Ovary (tissue), 9 donors: ENCODE measurements around the gene TLR9. TPM values are rescaled to one million over a fixed set of nuclear protein-coding genes. Genes with fewer than 3 reads are reported as not detected.

Experiments
- DNase-seq, 5 donors: peaks; one replicate each; pipeline ENCODE4 v3.0.0-alpha.2; 2019 to 2020
- H3K27ac ChIP-seq, 2 donors: fragments of 200-600 bp; one replicate each; pipeline versions ENCODE4 v1.5.1 to v1.8.0; 2019 to 2022
- H3K27me3 ChIP-seq: fragments of 200-600 bp; one replicate; pipeline ENCODE4 v1.8.0; 2022
- H3K36me3 ChIP-seq: fragments of 200-600 bp; sonication (generic); one replicate; pipeline ENCODE4 v1.5.1; 2019
- H3K4me1 ChIP-seq: one replicate; pipeline ENCODE4 v1.8.1; 2013; ENCODE audit warnings: mild to moderate bottlenecking, moderate library complexity; ENCODE audit not compliant: insufficient read depth
- H3K4me3 ChIP-seq: fragments of 200-600 bp; sonication (generic); one replicate; pipeline ENCODE4 v1.5.1; 2017
- H3K9me3 ChIP-seq, 2 donors: fragments of 200-600 bp in 1 of 2; sonication (generic) in 1 of 2; one replicate each; pipeline versions ENCODE4 v1.5.1 to v1.8.1; 2013 to 2019; ENCODE audit warnings: mild to moderate bottlenecking in 1 of 2, moderate library complexity in 1 of 2
- CTCF ChIP-seq, 3 donors: fragments of 450-650 bp in 2 of 3; fragments of 200-600 bp in 1 of 3; IDR thresholded peaks; one replicate each; pipeline versions ENCODE4 v1.5.1 to v1.8.0; 2016 to 2022; ENCODE audit warnings: antibody characterized with exemption in 3 of 3, mild to moderate bottlenecking in 1 of 3
- EP300 ChIP-seq: sonication (generic); formaldehyde crosslinking; IDR thresholded peaks from one replicate; pipeline ENCODE4 v1.6.1; 2017; ENCODE audit warnings: antibody characterized with exemption
- POLR2A ChIP-seq: fragments of 450-650 bp; IDR thresholded peaks from one replicate; pipeline ENCODE4 v1.6.1; 2017; ENCODE audit warnings: antibody characterized with exemption, mild to moderate bottlenecking, moderate library complexity
- WGBS, 3 donors: extraction: QIAGEN DNeasy Blood & Tissue Kit in 1 of 3; methylation state at CpG; one replicate each; pipeline versions ENCODE4 v1.1.5 to v1.1.7; 2013 to 2017; 5-methylcytosine and 5-hydroxymethylcytosine counted together
- intact Hi-C, 4 donors: fragments of 100-400 bp; cut with DNase I; formaldehyde crosslinking; loops; one replicate each; pipeline versions ENCODE4 v1.11.0 to v1.15.1; 2022 to 2023
- polyA plus RNA-seq, 2 donors: library from polyadenylated mRNA; stranded (reverse); fragments of 200-250 nt in 1 of 2; fragments of 350-450 nt in 1 of 2; fragmentation: Illumina TruSeq in 1 of 2; extraction: RNeasy Lipid Tissue Mini Kit (QIAGEN cat#74804) in 1 of 2; gene quantifications; one replicate each; pipeline ENCODE4 v1.2.3, GENCODE V29; 2013 to 2014
- total RNA-seq, 7 donors: library from RNA; depleted of rRNA in 2 of 7; stranded (reverse); fragments of >200 nt in 2 of 7; fragmentation: NEBNext Ultra II Directional in 3 of 7; extraction: Animal tissue kit (Norgen Biotek cat#: 25700) in 3 of 7; gene quantifications; one replicate each; pipeline versions ENCODE4 v1.1.0 to v1.2.4, GENCODE V29; 2016 to 2023
- donor health status: DM: no; HTN: no; CAD: no; lungs with moderate emphysema.
- donor health status: DM: no; HTN: no; CAD: no.
- donor health status: Bipolar disorder and iron deficiency.
- donor health status: DM: yes; HTN: yes; CAD: no.
- donor health status: DM: no; HTN: no; CAD: no.
- donor health status: DM: yes; HTN: yes; CAD: no.

Gene TLR9
- total and polyA plus RNA-seq, 9 donors, result 0.15 to 1.5 (median 0.58) TPM; not detected in 2

- WGBS, 3 donors, result 70 to 77% (median 74%) methylated on average over 30 to 34 of the region's 34 CpGs
- Histone ChIP-seq H3K36me3 (peaks cover 2% of the 10 kb centered on the region), H3K4me3 (no peak overlapping the region), H3K27ac (no peak overlapping the region), H3K4me1 (peaks cover 8% of the 10 kb centered on the region), H3K9me3 (no peaks in the 10 kb centered on the region), H3K27me3 (no peaks in the 10 kb centered on the region)
- intact Hi-C loops, result no loop called here
- DNase-seq, result peak; percentile 45 to 79 (median 69)
- TF ChIP-seq CTCF (IDR thresholded peaks at IDR 0.05) (peak; percentile 8 to 57 (median 44)), EP300 (no peak)
These were observed 6.2 kb upstream of the TLR9 start for GRCh38 chr3:52231502-52232278.

- Histone ChIP-seq H3K4me1 (peaks cover 3% of the 10 kb centered on the region), H3K27me3 (no peaks in the 10 kb centered on the region), H3K36me3 (peaks cover 2% of the 10 kb centered on the region), H3K27ac (no peak overlapping the region), H3K9me3 (no peaks in the 10 kb centered on the region), H3K4me3 (no peak overlapping the region)
- intact Hi-C loops, result no loop called here
- TF ChIP-seq POLR2A (no peak), CTCF (IDR thresholded peaks at IDR 0.05) (no peak), EP300 (no peak)
- WGBS, 3 donors, result 79 to 85% (median 81%) methylated on average over 16 of the region's 16 CpGs
- peak in 2 of 5 donors; percentile 20 to 30 for DNase-seq
These were observed 5.5 kb upstream of the TLR9 start for GRCh38 chr3:52230889-52231499.

DNA sequence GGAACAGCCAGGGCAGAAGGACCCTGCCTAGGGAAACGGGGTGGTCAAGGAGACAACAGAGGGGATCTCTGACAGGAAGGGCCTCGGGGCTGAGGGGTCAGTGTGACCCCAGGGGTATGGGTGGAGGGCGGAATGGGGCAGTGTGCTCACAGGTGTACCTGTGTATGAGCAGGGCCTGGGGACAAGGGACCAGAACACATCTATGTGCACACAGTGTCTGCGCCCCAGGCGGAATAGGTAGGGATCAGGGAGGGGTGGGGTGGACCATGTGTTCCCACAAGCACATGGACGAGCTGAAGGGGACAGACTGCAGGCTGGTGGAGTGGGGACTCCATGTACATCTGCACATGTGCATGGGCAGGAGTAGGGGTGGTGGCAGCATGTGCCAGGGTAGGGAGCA is 5.0 kb upstream of the TLR9 start:
- intact Hi-C loops, result no loop called here
- H3K4me3 ChIP-seq, result no peak overlapping the region
- TF ChIP-seq EP300, result no peak
- TF ChIP-seq CTCF (IDR thresholded peaks at IDR 0.05), result no peak
- TF ChIP-seq POLR2A, result no peak
- H3K36me3 ChIP-seq, result peaks cover 2% of the 10 kb centered on the region
- no peaks in the 10 kb centered on the region for H3K27me3 ChIP-seq
- H3K27ac ChIP-seq, result no peak overlapping the region
- WGBS, 3 donors, result 85 to 90% (median 86%) methylated on average over 6 of the region's 6 CpGs
- no peaks in the 10 kb centered on the region for H3K9me3 ChIP-seq
- H3K4me1 ChIP-seq, result no peaks in the 10 kb centered on the region
- no peak for DNase-seq

DNA sequence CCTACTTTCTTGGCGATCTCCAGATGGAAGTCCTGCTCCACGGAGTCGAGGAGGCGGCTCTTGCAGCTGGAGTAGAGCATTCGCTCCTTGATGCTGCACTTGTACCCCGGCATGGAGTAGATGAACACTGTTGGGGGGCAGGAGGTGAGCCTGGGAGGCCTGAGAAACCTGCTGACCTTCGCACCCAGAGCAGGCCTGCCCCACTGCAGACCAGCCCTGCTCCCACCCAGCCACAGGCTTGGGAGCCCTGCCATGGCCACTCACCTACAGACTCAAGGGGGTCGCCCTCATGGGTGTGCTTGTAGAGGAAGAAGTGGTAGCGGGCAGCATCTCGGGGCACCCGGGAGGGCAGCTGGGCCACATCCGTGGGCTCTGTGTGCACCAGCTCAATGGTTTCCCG is 4.2 kb upstream of the TLR9 start:
- no peaks in the 10 kb centered on the region for H3K27me3 ChIP-seq
- peaks cover 2% of the 10 kb centered on the region for H3K36me3 ChIP-seq
- TF ChIP-seq POLR2A (no peak), CTCF (IDR thresholded peaks at IDR 0.05) (no peak), EP300 (no peak)
- intact Hi-C loops, result loop anchor here in 1 of 4 donors (10.0 kb wide), 1 partner anchor 45 kb away; the partner anchor contains the start of gene WDR82
- WGBS, 3 donors, result 89 to 91% (median 90%) methylated on average over 12 to 13 of the region's 13 CpGs
- no peaks in the 10 kb centered on the region for H3K9me3 ChIP-seq
- H3K4me3 ChIP-seq, result no peak overlapping the region
- DNase-seq, result peak in 1 of 5 donors; percentile 31
- no peak overlapping the region for H3K27ac ChIP-seq
- no peaks in the 10 kb centered on the region for H3K4me1 ChIP-seq
